SKM-1 treated with dmso at 0.1 percent for 144 hours (cell line): ENCODE results near the gene CSHL1.
"Not testable (repeated sequence)": the region's sequence is repeated elsewhere in the genome, so short reads cannot be mapped to it uniquely, and the experiment has no call there.

ENCODE experiments used
- DNase-seq: peaks from one replicate; lab custom pipeline; 2025; ENCODE audit not compliant: unreplicated experiment; lab: John Stamatoyannopoulos, UW

CSHL1 gene

DNA sequence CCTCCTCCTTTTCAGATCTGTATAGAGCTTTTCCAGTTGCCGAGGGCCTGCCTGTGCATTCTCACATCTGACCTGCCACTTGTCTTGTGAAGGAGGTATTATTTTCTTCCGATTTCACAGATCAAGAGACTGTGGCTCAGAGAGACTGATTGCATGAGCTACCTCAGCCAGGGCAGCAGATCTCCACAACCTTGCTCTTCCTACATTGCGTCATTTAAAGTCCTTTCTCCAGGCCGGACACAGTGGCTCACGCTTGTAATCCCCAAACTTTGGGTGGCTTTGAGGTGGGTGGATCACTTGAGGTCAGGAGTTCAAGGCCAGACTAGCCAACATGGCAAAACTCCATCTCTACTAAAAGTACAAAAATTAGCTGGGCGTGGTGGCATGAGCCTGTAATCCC is 9.0 kb upstream of the CSHL1 start:
- not testable (repeated sequence) for DNase-seq

DNA sequence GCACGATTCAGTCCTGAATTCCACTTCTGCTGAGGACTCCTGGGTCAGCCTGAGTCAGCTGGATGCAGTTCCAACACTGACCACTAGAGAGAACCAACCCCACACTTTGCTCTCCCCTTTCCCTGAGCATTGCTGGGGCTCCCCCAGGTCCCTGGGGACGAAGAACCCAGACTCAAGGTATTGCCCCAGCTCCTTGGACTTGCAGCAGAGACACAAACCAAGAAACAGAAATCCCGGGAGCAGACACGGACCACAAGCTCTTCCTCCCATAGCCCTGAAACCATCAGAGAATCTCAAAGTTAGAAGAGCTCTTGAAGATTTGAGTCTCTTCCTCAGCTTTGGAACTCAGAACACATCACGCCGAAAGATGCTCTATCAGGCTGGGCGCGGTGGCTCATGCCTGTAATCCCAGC is 8.3 kb upstream of the CSHL1 start:
- DNase-seq: peak; percentile 61

DNA sequence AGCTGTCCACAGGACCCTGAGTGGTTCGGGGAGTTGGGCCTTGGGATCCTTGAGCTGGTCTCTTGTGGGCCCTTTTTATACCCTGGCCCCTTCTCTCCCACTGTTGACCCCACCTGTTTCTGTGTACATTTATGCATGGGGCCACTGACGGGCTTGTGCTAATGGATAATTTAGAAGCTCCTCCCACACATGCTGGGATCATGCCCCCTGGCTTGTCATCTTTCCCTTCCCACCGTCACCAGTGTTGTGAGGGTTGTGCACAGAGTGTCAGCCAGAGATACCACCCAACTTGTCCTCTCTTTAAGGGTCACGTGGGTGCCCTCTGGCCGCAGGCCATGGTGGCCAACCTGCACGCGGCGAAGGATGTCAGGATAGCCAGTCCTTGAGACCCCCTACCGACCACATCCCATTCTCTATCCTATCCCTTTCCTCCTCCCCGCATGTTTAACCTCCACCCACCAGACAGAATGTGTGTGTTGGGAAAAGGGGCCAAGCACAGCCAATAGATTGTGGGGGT is 7.8 kb upstream of the CSHL1 start, which contains the start of gene GH1:
Gene GH1 (minus strand): TSS at position 51 of the 517 bp plus-strand sequence. CDS start 63 bp downstream, outside the sequence.
- not testable (repeated sequence) for DNase-seq

DNA sequence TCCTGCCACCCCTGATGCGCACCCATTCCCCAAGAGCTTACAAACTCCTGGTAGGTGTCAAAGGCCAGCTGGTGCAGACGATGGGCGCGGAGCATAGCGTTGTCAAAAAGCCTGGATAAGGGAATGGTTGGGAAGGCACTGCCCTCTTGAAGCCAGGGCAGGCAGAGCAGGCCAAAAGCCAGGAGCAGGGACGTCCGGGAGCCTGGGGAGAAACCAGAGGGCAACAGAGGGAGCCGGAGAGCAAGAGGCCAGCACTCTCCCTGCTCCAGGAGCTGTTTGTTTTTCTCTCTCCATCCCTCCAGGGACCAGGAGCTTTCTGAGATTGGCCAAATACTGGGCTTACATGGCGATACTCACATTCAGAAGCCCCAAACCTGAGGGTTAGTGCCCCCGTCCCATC is 7.2 kb upstream of the CSHL1 start:
- no peak for DNase-seq

DNA sequence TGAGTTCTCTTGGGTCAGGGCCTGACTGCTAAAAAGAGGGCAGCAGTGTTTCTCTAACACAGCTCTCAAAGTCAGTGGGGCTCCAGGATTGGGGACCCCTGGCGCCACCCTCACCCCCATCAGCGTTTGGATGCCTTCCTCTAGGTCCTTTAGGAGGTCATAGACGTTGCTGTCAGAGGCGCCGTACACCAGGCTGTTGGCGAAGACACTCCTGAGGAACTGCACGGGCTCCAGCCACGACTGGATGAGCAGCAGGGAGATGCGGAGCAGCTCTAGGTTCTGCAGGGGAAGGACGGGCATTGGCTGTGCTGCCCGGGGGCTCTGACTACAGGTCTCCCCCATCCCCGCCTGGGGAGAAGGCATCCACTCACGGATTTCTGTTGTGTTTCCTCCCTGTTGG is 6.6 kb upstream of the CSHL1 start:
- DNase-seq: no peak

DNA sequence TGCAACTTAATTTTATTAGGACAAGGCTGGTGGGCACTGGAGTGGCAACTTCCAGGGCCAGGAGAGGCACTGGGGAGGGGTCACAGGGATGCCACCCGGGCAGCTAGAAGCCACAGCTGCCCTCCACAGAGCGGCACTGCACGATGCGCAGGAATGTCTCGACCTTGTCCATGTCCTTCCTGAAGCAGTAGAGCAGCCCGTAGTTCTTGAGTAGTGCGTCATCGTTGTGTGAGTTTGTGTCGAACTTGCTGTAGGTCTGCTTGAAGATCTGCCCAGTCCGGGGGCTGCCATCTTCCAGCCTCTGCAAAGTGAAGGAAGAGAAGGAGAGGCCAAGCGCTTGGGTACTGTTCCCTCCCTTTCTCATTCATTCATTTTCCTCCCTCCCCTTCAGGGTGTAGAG is 6.1 kb upstream of the CSHL1 start:
- DNase-seq: not testable (repeated sequence)

DNA sequence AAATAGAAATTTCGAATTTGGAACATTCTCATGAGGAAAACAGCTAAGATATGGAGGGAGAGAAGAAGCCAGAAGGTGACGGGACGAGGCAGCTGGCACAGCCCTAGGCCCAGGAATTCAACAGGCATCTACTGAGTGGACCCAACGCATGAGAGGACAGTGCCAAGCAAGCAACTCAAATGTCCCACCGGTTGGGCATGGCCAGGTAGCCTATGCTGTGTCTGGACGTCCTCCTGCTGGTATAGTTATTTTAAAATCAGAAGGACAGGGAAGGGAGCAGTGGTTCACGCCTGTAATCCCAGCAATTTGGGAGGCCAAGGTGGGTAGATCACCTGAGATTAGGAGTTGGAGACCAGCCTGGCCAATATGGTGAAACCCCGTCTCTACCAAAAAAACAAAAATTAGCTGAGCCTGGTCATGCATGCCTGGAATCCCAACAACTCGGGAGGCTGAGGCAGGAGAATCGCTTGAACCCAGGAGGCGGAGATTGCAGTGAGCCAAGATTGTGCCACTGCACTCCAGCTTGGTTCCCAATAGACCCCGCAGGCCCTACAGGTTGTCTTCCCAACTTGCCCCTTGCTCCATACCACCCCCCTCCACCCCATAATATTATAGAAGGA is 5.6 kb upstream of the CSHL1 start:
- no peak for DNase-seq

DNA sequence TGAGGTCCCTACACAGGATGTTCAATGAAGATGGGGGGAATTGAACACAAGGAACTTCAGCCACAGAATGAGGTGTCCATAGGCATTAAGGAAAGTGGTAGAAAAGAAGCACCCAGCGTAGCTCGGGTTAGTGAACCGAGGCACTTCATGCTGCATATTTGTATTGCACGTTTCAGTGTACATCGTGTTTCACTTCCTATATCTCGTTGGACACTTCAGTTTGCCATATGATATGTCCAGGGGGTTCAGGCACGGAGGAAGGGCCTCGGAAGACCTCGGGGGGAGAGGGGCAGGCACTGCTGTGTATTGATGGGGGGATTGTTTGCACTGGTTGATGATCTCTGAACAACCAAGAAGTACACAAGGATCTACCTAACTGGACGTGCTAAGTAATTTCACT is 4.7 kb upstream of the CSHL1 start:
- not testable (repeated sequence) for DNase-seq

DNA sequence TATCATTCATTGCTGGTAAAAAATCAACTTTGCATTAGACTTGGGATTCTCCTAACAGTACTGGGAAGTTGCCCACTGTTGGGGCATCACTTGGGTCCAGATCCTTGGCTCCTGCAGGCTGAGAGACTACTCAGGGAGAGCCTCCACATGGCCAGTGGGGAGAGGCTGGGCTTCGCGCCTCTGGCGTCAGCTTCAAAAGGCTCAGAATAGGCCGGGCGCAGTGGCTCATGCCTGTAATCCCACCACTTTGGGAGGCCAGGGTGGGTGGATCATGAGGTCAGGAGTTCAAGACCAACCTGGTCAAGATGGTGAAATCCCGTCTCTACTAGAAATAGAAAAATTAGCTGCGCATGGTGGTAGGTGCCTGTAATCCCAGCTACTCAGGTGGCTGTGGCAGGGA is 3.4 kb upstream of the CSHL1 start:
- DNase-seq: no peak

DNA sequence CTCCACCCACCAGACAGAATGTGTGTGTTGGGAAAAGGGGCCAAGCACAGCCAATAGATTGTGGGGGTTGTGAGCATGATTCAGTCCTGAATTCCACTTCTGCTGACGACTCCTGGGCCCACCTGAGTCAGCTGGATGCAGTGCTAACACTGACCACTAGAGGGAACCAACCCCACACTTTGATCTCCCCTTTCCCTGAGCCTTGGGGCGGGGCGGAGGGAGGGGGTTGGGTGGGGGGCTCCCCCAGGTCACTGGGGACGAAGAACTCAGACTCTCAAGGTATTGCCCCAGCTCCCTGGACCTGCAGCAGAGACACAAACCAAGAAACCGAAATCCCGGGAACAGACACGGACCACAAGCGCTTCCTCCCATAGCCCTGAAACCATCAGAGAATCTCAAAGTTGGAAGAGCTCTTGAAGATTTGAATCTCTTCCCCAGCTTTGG is 621 bp upstream of the CSHL1 start:
- peak; percentile 7 for DNase-seq

DNA sequence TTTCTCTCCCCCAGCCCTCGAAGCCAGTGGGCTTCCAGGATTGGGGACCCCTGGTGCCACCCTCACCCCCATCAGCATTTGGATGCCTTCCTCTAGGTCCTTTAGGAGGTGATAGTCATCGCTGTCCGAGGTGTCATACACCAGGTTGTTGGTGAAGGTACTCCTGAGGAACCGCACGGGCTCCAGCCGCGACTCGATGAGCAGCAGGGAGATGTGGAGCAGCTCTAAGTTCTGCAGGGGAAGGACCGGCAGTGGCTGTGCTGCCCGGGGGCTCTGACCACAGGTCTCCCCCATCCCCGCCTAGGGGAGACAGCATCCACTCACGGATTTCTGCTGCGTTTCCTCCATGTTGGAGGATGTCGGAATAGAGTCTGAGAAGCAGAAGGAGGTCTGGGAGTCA is 962 bp downstream of the CSHL1 start:
- DNase-seq: no peak

DNA sequence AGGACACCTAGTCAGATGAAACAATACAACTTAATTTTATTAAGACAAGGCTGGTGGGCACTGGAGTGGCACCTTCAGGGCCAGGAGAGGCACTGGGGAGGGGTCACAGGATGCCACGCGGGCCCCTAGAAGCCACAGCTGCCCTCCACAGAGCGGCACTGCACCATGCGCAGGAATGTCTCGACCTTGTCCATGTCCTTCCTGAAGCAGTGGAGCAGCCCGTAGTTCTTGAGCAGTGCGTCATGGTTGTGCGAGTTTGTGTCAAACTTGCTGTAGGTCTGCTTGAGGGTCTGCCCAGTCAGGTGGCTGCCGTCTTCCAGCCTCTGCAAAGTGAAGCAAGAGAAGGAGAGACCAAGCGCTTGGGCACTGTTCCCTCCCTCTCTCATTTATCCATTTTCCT is 1.5 kb downstream of the CSHL1 start:
- not testable (repeated sequence) for DNase-seq

DNA sequence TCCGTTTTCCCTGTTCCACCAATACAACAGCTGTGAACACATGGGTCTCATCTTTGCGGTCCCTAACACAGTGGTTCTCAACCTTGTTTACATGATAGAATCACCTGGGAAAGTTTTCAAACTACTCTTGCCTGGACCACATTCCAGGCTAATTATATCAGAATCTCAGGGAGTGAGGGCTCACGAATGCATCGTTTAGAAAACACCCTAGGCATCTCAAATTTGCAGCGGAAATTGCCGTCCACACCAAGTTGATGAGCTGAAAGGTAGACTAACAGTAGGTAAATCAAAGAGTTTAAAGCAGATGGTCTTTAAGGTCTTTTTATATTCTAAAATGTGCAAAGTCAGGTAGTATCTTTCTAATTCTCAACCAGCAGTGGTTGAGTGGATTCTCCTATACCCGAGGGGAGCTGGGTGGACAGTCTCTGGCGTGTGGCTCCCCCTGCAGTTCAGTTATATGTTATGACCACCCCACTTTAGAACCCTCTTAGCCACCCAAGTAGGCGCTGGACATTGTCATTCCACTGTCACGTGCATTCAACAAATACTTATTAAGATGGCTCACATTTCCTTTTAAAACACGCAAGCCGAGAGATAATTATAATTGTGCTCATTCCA is 3.8 kb downstream of the CSHL1 start:
- peak; percentile 9 for DNase-seq

DNA sequence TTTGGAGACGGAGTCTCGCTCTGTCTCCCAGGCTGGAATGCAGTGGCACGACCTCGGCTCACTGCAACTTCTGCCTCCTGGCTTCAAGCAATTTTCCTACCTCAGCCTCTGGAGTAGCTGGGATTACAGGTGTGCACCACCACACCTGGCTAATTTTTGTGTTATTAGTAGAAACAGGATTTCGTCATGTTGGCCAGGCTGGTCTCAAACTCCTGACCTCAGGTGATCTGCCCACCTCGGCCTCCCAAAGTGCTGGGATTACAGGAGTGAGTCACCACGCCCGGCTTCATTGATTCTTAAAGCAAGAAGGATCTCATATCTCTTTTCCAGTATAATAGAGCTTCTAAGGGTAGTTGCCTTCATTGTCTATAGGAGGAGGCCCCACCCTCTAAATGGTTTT is 6.3 kb downstream of the CSHL1 start:
- DNase-seq: not testable (repeated sequence)

DNA sequence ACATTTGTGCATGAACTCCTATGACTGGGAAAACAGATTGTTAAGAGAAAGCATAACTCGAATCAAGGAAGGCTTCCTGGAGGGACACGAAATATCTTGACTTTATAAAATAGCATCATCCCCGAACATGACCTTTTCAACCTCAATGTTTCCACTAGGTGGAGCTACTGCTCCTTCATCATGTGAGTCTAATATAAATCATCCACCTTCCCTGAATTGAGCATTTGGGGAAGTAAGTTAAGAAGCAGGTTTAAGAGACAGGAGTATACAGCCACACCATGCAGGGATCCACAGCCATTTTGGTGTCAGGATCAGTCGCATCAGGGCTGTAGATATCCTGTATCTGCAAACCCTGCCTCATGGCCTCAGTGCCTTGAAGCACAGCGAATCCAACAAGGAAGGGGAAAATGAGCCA is 7.3 kb downstream of the CSHL1 start:
- not testable (repeated sequence) for DNase-seq

DNA sequence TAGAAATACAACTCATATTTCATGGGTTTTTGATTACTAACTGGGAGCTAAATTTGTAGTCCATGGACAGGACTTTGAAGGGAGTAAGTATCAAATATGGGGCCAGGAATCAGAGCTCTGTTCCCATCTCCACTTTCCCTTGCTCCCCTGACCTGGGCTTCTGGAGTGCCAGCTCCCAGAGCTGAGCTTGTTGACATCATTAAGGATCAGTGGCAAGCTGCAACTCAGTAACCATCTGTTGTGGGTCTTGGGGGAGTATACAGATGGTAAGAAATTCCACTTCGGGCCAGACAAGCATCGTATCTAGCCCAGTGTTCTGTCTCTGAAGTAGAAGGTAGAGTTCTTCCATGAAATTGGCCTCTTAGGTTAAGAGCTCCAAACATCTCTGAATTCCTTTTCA is 9.1 kb downstream of the CSHL1 start:
- not testable (repeated sequence) for DNase-seq

DNA sequence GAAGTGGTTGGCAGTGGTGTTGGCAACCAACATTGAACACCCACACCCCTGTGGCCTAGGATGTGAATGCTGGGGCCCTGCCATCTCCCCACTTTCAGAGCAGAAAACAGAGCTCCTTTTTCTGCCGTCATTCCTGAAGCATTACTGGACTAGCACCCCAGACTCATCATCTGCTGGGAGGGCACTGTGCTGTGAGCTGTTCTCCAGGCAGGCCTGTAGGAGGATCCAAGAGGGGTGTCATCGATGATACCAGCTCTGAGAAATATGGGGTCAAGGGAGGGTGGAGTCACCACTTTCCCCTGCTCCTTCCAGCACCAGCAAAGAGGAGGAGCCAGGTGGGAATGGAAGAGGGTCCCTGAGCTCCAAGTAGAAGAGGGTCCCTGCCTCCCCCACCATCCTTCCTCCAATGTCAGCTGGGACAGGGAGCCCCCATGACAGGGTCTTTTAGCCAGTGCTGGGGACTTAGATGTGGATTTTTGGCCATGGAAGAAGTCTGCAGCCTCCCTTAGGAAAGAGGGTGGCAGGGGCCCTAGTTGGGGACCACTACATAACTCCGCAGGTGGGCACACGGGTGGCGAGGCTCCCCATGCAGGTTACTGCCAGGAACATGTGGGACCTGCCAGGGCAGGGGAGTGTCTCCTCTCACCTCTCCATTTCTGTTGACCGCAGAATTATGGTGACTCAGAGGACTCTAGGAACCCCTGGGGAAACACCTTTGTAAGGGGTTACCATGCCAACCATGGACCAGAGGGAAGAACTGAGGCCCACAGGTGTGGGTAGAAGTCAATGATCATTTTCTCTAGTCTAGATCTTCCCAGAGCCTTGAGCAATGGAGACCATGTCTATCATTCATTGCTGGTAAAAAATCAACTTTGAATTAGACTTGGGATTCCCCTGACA is 11.9 kb downstream of the CSHL1 start:
- DNase-seq: not testable (repeated sequence)

DNA sequence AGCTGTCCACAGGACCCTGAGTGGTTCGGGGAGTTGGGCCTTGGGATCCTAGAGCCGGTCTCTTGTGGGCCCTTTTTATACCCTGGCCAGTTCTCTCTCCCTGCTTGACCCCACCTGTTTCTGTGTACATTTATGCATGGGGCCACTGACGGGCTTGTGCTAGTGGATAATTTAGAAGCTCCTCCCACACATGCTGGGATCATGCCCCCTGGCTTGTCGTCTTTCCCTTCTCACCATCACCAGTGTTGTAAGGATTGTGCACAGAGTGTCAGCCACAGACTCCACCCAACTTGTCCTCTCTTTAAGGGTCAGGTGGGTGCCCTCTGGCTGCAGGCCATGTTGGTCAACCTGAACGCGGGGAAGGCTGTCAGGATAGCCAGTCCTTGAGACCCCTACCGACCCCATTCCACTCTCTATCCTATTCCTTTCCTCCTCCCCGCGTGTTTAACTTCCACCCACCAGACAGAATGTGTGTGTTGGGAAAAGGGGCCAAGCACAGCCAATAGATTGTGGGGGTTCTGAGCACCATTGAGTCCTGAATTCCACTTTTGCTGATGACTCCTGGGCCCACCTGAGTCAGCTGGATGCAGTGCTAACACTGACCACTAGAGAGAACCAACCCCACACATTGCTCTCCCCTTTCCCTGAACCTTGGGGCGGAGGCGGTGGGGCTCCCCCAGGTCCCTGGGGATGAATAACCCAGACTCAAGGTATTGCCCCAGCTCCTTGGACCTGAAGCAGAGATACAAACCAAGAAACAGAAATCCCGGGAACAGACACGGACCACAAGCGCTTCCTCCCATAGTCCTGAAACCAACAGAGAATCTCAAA is 14.3 kb downstream of the CSHL1 start, which contains the start of gene CSH1:
Gene CSH1 (minus strand): TSS at position 51 of the 831 bp plus-strand sequence. CDS start 63 bp downstream, outside the sequence.
- not testable (repeated sequence) for DNase-seq

DNA sequence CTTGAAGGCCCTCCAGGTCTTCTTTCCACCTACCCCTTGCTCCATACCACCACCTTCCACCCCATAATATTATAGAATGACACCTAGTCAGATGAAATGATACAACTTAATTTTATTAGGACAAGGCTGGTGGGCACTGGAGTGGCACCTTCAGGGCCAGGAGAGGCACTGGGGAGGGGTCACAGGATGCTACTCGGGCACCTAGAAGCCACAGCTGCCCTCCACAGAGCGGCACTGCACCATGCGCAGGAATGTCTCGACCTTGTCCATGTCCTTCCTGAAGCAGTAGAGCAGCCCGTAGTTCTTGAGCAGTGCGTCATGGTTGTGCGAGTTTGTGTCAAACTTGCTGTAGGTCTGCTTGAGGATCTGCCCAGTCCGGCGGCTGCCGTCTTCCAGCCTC is 16.2 kb downstream of the CSHL1 start:
- not testable (repeated sequence) for DNase-seq

DNA sequence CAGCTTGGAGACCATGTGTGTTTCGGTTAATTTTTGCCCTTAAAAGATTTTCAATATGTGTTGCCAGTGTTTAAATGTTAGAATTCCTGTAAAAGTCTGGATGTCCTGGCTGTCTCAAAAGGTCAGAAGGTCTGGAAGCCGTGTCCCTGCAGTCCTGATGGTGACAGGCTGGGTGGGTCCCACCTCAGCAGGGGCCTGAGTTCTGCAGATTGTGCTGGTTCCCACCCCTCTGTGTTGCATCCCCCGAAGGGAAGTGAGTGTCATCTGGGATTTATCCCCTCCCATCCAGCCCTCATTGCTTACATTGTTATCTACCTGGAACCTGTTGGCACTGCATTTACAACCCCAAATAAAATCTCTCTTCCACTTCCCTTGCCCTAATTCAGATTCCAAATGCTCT is 17.0 kb downstream of the CSHL1 start:
- DNase-seq: not testable (repeated sequence)
